Measurements from ENCODE around the gene AEBP1. TPM values are rescaled to one million over a fixed set of nuclear protein-coding genes. Genes with fewer than 3 reads are reported as not detected.
A peak's percentile ranks its signal among the peaks of the same experiment; 100 is the strongest.

AEBP1 gene
- total and polyA plus RNA-seq, 9 of the 15 experiments (the other 6 are each of a cell fraction or from before 2014, with no cell fraction given), result 0.03 to 0.78 (median 0.30) TPM; not detected in 2

DNA sequence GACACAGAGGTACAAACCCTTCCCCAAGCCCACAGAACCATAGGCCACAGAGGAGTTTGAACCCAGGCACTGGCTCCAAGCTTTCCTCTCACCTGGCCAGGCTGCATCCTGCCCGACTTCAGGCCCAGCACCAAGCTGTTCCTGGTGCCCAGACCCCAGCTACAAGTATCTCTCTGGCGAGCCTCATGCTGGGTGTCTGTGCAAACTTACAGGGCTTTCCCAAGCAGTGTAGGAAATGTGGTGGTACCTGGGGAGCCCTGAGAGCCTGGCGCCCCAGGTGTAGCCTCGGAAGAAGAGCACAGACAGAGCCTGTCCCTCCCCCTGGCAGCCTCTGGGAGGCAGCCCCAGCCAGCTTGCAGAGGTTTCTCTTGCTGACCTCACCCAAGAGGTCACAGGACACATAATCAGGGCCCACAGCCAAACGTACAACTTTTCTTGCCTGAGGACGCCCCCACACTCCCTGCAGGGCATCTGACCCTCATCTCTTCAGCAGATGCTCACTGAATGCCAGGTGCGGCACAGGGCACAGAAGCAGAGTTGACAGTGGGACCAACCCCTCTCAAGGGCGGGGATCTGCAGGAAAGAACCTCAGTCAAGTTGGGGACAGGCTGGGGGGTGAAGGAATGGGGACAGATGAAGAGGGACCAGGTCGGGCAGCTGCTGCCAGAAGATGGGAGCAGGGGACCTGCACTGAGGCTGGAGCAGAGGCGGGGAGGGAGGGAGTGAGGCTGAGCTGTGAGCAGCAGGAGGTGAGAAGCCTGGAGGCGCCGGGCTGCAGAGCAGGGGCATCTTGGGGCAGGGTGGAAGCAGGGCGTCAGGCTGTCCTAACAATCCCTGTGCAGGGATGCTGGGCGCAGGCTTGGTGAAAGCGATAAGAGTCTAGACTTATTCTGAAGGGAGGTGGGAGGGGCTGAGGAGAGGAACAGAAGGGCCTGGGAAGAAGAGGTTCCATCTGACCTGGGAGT lies 53.3 kb downstream of the AEBP1 start:
- H2AFZ ChIP-seq (ENCODE audit: low read depth, low read length), result no peak overlapping the region
- no peaks in the 10 kb centered on the region for H3K9me3 ChIP-seq (replicated peaks; ENCODE audit: control insufficient read depth, insufficient read depth, low read depth, low read length)
- peaks cover 0 to 19% of the 10 kb centered on the region in 2 experiments; a peak in 3 of 5 replicates for H3K4me1 ChIP-seq (replicated peaks in 1 of 2; ENCODE audit: control insufficient read depth in 2 of 2, insufficient read depth in 2 of 2, low read length in 2 of 2)
- CTCF ChIA-PET (ENCODE audit: low intra/inter-chr PET ratio), result interaction anchor here (0.6 kb wide), 1 partner anchor 274 kb away, joined by 3 read pairs; no protein-coding TSS in a partner anchor
- in situ Hi-C loops (cut with MboI), result no loop called here
- H3K4me3 ChIP-seq, result no peak overlapping the region
- FAIRE-seq (no peak), ATAC-seq (peak; percentile 83), DNase-seq (ENCODE audit: extremely low read depth in 1 of 4, low spot score in 3 of 4) (peak; percentile 61 to 78 (median 70))
- H4K20me1 ChIP-seq (replicated peaks; ENCODE audit: control insufficient read depth, insufficient read depth, low read length), result no peaks in the 10 kb centered on the region; the same call in 1 of the 2 replicates
- 8% methylated on average over 15 of the region's 15 CpGs for WGBS (ENCODE audit: insufficient coverage, low coverage, missing lambda C conversion rate)
- POLR2A ChIA-PET, result interaction anchor here (0.7 to 1.5 kb wide), 2 partner anchors 10 to 32 kb away, joined by 3 to 9 read pairs; partner anchors contain the start of gene GCK
- H3K27ac ChIP-seq (ENCODE audit: extremely low read depth, low read depth, low read length), result no peak overlapping the region
- BruUV-seq (replicated peaks), result no TSS peak
- intact Hi-C loops (cut with micrococcal nuclease), result no loop called here
- H3K79me2 ChIP-seq (ENCODE audit: control insufficient read depth, insufficient read depth, low read length), result no peaks in the 10 kb centered on the region
- H3K36me3 ChIP-seq (ENCODE audit: control insufficient read depth, insufficient read depth, low read length), result no peaks in the 10 kb centered on the region
- H3K9me1 ChIP-seq (ENCODE audit: control insufficient read depth, insufficient read depth, low read length), result no peaks in the 10 kb centered on the region
- H3K4me2 ChIP-seq (ENCODE audit: insufficient read depth, low read length), result no peak overlapping the region; the same call in 1 of the 2 replicates
- H3K27me3 ChIP-seq (ENCODE audit: control insufficient read depth in 2 of 2, insufficient read depth in 2 of 2, low read length in 2 of 2), result no peaks in the 10 kb centered on the region
- H3K9ac ChIP-seq (ENCODE audit: insufficient read depth in 1 of 2, low read depth in 2 of 2, low read length in 2 of 2), result peak overlapping the region in 1 of 2 experiments; percentile 24; a peak in 1 of 4 replicates
- TF ChIP-seq, protein P1, sequence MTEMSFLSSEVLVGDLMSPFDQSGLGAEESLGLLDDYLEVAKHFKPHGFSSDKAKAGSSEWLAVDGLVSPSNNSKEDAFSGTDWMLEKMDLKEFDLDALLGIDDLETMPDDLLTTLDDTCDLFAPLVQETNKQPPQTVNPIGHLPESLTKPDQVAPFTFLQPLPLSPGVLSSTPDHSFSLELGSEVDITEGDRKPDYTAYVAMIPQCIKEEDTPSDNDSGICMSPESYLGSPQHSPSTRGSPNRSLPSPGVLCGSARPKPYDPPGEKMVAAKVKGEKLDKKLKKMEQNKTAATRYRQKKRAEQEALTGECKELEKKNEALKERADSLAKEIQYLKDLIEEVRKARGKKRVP (CRISPR knock-in tag; IDR thresholded peaks at IDR 0.05), result no peak
- TF ChIP-seq CSDE1 (IDR thresholded peaks at IDR 0.05), result no peak
- no peak for TF ChIP-seq NBN (IDR thresholded peaks at IDR 0.05; ENCODE audit: low read depth)
- TF ChIP-seq, protein P2, sequence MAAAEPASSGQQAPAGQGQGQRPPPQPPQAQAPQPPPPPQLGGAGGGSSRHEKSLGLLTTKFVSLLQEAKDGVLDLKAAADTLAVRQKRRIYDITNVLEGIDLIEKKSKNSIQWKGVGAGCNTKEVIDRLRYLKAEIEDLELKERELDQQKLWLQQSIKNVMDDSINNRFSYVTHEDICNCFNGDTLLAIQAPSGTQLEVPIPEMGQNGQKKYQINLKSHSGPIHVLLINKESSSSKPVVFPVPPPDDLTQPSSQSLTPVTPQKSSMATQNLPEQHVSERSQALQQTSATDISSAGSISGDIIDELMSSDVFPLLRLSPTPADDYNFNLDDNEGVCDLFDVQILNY (CRISPR knock-in tag; IDR thresholded peaks at IDR 0.05), result no peak
- no peak for TF ChIP-seq EZH2 (IDR thresholded peaks at IDR 0.05; ENCODE audit: borderline replicate concordance, low read depth, low read length)
- no peak for TF ChIP-seq SP1 (CRISPR knock-in tag; IDR thresholded peaks at IDR 0.05)
- TF ChIP-seq ZNF24 (IDR thresholded peaks at IDR 0.05), result no peak
- TF ChIP-seq CXXC5 (CRISPR knock-in tag; IDR thresholded peaks at IDR 0.05), result no peak
- TF ChIP-seq ADNP (tag; IDR thresholded peaks at IDR 0.05), result no peak
- TF ChIP-seq NCOR1 (IDR thresholded peaks at IDR 0.05), result peak; percentile 50; the same call in 1 of the 2 replicates
- TF ChIP-seq OTX1 (CRISPR knock-in tag; IDR thresholded peaks at IDR 0.05), result no peak
- no peak for TF ChIP-seq POLR2A (conservative IDR thresholded peaks at IDR 0.05)
- no peak for TF ChIP-seq NR2F6 (CRISPR knock-in tag; IDR thresholded peaks at IDR 0.05)
- TF ChIP-seq PHF8 (IDR thresholded peaks at IDR 0.05; ENCODE audit: borderline replicate concordance, low read length), result no peak
- TF ChIP-seq SRSF7 (optimal IDR thresholded peaks at IDR 0.05; ENCODE audit: low read depth, low read length), result no peak
- no peak for TF ChIP-seq RAD51 (IDR thresholded peaks at IDR 0.05; ENCODE audit: borderline replicate concordance, low read depth)
- no peak for TF ChIP-seq ARNT (IDR thresholded peaks at IDR 0.05)
- TF ChIP-seq CBFA2T3 (IDR thresholded peaks at IDR 0.05), result peak; percentile 61; the same call in 1 of the 2 replicates
- TF ChIP-seq TBP (optimal IDR thresholded peaks at IDR 0.05; ENCODE audit: low read depth, low read length), result peak; percentile 63
- TF ChIP-seq RNF2 (IDR thresholded peaks at IDR 0.05), result no peak
